Colonic mucosa (tissue), 4 donors: ENCODE results near the gene LRRK2. TPM values are rescaled to one million over a fixed set of nuclear protein-coding genes. Genes with fewer than 3 reads are reported as not detected.

Experiments
- DNase-seq: peaks from one replicate; pipeline ENCODE4 v3.0.0-alpha.2; 2020
- H3K27ac ChIP-seq: fragments of 200-600 bp; one replicate; pipeline ENCODE4 v1.8.0; 2021
- H3K27me3 ChIP-seq: fragments of 200-600 bp; one replicate; pipeline ENCODE4 v1.8.0; 2021
- H3K36me3 ChIP-seq: fragments of 200-600 bp; one replicate; pipeline ENCODE4 v1.8.0; 2021
- H3K4me1 ChIP-seq: fragments of 200-600 bp; one replicate; pipeline ENCODE4 v1.8.0; 2021; ENCODE audit warnings: mild to moderate bottlenecking
- H3K4me3 ChIP-seq: fragments of 200-600 bp; one replicate; pipeline ENCODE4 v1.8.0; 2021
- H3K9ac ChIP-seq, 2 donors: one replicate each; pipeline ENCODE4 v1.7.0; 2013; ENCODE audit warnings: control low read depth in 2 of 2, low read depth in 2 of 2, low read length in 2 of 2
- H3K9me3 ChIP-seq: fragments of 200-600 bp; one replicate; pipeline ENCODE4 v1.8.0; 2021
- intact Hi-C: fragments of 100-400 bp; cut with DNase I; formaldehyde crosslinking; loops from one replicate; pipeline ENCODE4 v1.14.1; 2022
- total RNA-seq, 2 donors: library from RNA; stranded (reverse); fragmentation: NEBNext Ultra II Directional in 1 of 2; extraction: Animal tissue kit (Norgen Biotek cat#: 25700) in 1 of 2; gene quantifications; one replicate each; pipeline ENCODE4 v1.2.1, GENCODE V29; 2021
- TF ChIP-seq, protein P1 (sequence below): fragments of 200-600 bp; IDR thresholded peaks from one replicate; pipeline ENCODE4 v1.8.0; 2022; ENCODE audit warnings: antibody characterized with exemption, mild to moderate bottlenecking
- donor health status: healthy.
- donor health status: DM: no; HTN: no; CAD: no.
- donor health status: DM: no; HTN: no; CAD: no.

Gene LRRK2
- total RNA-seq, 2 donors from 2014 or later: 1.7 to 4.1 TPM

DNA sequence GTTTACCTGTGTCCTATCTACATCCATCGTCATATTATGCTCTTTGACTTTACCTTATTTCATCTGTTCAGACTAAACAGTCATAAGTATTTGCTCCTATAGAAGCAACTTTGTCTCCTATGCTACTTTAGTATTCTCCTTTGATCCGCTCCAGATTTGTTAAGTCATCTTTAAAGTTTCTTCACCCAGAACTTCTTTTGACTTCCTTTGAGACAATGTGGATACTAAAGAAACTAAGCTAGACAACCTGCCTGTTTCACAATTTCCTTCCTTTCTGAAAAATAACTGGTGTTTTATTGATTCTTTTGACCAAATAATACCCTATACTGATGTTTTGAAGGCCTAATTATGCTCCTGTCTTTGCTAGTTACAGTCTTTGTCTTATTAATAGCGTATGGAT lies 30.0 kb upstream of the LRRK2 start:
- DNase-seq: no peak
- Histone ChIP-seq H3K9ac (no peak overlapping the region), H3K27me3 (no peaks in the 10 kb centered on the region), H3K4me1 (no peaks in the 10 kb centered on the region), H3K36me3 (no peaks in the 10 kb centered on the region), H3K27ac (no peak overlapping the region), H3K4me3 (no peak overlapping the region), H3K9me3 (no peaks in the 10 kb centered on the region)
- intact Hi-C loops: no loop called here
- TF ChIP-seq, protein P1, sequence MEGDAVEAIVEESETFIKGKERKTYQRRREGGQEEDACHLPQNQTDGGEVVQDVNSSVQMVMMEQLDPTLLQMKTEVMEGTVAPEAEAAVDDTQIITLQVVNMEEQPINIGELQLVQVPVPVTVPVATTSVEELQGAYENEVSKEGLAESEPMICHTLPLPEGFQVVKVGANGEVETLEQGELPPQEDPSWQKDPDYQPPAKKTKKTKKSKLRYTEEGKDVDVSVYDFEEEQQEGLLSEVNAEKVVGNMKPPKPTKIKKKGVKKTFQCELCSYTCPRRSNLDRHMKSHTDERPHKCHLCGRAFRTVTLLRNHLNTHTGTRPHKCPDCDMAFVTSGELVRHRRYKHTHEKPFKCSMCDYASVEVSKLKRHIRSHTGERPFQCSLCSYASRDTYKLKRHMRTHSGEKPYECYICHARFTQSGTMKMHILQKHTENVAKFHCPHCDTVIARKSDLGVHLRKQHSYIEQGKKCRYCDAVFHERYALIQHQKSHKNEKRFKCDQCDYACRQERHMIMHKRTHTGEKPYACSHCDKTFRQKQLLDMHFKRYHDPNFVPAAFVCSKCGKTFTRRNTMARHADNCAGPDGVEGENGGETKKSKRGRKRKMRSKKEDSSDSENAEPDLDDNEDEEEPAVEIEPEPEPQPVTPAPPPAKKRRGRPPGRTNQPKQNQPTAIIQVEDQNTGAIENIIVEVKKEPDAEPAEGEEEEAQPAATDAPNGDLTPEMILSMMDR: no peak

DNA sequence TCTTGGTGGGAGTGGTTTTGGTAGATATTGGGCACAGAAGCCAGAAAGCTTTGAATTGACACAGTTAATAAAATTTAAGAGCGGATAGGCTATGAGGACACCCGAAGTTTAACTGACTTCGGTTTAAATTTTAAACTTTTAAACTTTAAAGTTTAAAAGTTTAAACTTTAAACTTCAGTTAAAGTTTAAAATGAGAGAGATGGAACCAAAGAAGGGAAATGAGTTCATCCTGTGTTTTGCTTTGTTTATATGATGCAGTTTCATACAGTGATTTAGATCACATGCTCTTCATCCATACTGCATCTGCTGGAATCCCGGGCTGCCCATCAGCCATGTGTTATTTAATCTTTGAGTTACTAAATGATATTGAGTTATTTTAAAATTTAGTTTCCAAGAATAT lies 27.2 kb upstream of the LRRK2 start:
- Histone ChIP-seq H3K9ac (no peak overlapping the region), H3K36me3 (no peaks in the 10 kb centered on the region), H3K9me3 (no peaks in the 10 kb centered on the region), H3K4me1 (no peaks in the 10 kb centered on the region), H3K4me3 (no peak overlapping the region), H3K27me3 (no peaks in the 10 kb centered on the region), H3K27ac (no peak overlapping the region)
- TF ChIP-seq, protein P1: no peak
- no peak for DNase-seq
- intact Hi-C loops: no loop called here

DNA sequence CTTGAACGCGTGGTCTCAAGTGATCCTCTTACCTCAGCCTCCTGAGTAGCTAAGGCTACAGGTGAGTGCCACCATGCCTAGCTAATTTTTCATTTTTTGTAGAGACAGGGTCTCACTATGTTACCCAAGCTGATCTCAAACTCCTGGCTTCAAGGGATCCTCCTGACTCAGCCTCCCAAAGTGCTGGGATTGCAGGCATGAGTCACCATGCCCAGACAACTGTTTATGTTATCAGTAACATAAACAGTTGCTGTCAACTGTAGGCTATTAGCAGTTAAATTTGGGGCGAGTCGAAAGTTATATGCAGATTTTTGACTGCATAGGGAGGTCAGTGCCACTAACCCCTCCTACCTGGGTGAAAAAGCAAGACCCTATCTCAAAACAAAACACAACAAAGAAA lies 26.2 kb upstream of the LRRK2 start:
- TF ChIP-seq, protein P1: no peak
- no peak overlapping the region for H3K9ac ChIP-seq
- no peaks in the 10 kb centered on the region for H3K4me1 ChIP-seq
- no peak overlapping the region for H3K4me3 ChIP-seq
- H3K27ac ChIP-seq: no peak overlapping the region
- H3K9me3 ChIP-seq: no peaks in the 10 kb centered on the region
- H3K27me3 ChIP-seq: no peaks in the 10 kb centered on the region
- no peaks in the 10 kb centered on the region for H3K36me3 ChIP-seq
- DNase-seq: no peak
- intact Hi-C loops: no loop called here

DNA sequence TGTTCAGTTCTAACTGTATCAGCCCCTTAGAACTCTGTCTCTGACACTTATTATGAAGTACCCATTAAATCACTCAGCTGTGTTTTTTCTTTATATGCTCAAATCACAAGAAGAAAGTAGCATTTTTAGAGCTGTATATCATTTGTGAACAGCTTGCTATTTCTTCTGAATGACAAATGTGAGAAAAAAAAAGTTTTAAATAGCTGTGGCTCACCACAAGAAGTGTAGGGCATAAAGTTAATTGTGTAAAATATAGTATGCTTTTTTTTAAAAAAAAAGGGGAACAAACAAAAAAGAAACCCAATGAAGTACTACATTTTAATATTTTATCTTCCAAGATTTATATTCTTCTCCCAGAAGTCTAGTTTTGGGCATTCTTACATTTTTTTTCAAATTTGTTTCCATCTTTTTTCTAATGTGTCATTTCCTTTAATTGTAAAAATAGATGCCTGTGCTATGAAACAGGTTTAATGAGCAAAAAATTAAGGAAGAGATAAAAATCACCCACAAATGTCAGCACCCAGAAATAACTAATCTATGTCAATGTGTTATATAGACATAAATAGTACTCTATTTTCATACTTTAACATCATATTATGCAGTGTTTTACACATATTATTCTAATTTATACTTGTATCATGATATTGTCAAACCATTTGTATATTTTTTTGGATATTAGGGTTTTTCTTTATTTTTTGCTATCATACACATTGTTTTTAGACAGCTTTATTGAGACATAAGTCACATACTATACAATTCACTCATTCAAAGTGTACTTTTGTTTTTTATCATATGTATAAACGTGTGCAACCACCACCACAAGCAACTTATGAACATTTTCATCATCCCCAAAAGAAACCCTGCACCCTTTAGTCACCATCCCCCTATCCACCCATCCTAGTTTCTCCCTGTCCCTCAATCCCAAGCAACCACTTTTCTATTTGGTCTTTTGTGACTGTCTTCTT lies 22.4 kb upstream of the LRRK2 start:
- Histone ChIP-seq H3K9ac (no peak overlapping the region), H3K27me3 (no peaks in the 10 kb centered on the region), H3K27ac (no peak overlapping the region), H3K4me1 (no peaks in the 10 kb centered on the region), H3K36me3 (no peaks in the 10 kb centered on the region), H3K9me3 (no peaks in the 10 kb centered on the region), H3K4me3 (no peak overlapping the region)
- intact Hi-C loops: no loop called here
- no peak for DNase-seq
- TF ChIP-seq, protein P1: no peak

DNA sequence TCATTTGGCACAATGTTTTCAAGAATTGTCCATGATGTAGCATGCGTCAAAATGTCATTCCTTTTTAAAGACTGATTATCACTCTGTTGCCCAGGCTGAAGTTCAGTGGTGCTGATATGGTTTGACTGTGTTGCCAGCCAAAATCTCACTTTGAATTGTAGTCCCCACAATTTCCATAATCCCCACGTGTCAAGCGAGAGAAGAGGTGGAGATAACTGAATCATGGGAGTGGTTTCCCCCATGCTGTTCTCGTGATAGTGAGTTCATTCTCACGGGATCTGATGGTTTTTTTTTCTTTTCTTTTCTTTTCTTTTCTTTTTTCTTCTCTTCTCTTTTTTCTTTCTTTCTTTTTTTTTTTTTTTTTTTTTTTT lies 21.8 kb upstream of the LRRK2 start:
- H3K9me3 ChIP-seq: no peaks in the 10 kb centered on the region

More for the DNA sequence above, 21.8 kb upstream of the LRRK2 start:
- intact Hi-C loops: no loop called here
- Histone ChIP-seq H3K4me3 (no peak overlapping the region), H3K27ac (no peak overlapping the region), H3K9ac (no peak overlapping the region), H3K4me1 (no peaks in the 10 kb centered on the region), H3K36me3 (no peaks in the 10 kb centered on the region), H3K27me3 (no peaks in the 10 kb centered on the region)
- TF ChIP-seq, protein P1: no peak
- no peak for DNase-seq
